ENCODE measurements around the gene SUOX. TPM values are rescaled to one million over a fixed set of nuclear protein-coding genes. Genes with fewer than 3 reads are reported as not detected.

Gene SUOX
- total and polyA plus RNA-seq, 2 experiments from 2014 or later: 25.6 to 30.2 TPM

DNA sequence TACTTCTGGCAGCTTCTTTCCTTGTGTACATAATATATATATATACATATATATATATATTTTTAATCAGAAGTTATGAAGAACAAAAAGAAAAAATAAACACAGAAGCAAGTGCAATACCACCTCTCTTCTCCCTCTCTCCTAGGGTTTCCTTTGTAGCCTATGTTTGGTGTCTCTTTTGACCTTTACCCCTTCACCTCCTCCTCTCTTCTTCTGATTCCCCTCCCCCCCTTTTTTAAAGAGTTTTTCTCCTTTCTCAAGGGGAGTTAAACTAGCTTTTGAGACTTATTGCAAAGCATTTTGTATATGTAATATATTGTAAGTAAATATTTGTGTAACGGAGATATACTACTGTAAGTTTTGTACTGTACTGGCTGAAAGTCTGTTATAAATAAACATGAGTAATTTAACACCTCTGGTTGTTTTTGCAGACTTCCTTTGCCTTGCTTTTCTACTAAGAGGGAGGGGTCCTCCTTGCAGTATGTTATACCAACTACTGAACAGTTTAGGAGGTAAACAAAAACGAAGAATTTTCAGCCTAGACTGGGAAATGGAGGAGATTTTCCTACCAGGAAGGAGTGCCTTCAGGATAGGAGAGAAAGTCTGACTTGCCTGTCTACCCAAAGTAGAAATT is 41.1 kb downstream of the SUOX start:
- Histone ChIP-seq H3K36me3 (replicated peaks; ENCODE audit: insufficient read depth, low read depth) (no peaks in the 10 kb centered on the region), H3K9me2 (replicated peaks; ENCODE audit: insufficient read depth) (no peaks in the 10 kb centered on the region), H2AFZ (no peak overlapping the region), H3K79me2 (peaks cover 12% of the 10 kb centered on the region), H3K4me1 (ENCODE audit: insufficient read depth) (peaks cover 9% of the 10 kb centered on the region), H3K4me3 (no peak overlapping the region), H3K27ac (no peak overlapping the region), H3K9me3 (ENCODE audit: low read depth) (no peaks in the 10 kb centered on the region), H3K4me2 (no peak overlapping the region), H3K27me3 (no peaks in the 10 kb centered on the region), H4K20me1 (ENCODE audit: insufficient read depth, poor library complexity, severe bottlenecking) (peaks cover 6% of the 10 kb centered on the region)
- TF ChIP-seq EZH2phosphoT487 (IDR thresholded peaks at IDR 0.05; ENCODE audit: low read depth, severe bottlenecking, unreplicated experiment) (no peak), EZH2 (IDR thresholded peaks at IDR 0.05; ENCODE audit: borderline replicate concordance) (no peak)
- TF ChIP-seq, protein P1, sequence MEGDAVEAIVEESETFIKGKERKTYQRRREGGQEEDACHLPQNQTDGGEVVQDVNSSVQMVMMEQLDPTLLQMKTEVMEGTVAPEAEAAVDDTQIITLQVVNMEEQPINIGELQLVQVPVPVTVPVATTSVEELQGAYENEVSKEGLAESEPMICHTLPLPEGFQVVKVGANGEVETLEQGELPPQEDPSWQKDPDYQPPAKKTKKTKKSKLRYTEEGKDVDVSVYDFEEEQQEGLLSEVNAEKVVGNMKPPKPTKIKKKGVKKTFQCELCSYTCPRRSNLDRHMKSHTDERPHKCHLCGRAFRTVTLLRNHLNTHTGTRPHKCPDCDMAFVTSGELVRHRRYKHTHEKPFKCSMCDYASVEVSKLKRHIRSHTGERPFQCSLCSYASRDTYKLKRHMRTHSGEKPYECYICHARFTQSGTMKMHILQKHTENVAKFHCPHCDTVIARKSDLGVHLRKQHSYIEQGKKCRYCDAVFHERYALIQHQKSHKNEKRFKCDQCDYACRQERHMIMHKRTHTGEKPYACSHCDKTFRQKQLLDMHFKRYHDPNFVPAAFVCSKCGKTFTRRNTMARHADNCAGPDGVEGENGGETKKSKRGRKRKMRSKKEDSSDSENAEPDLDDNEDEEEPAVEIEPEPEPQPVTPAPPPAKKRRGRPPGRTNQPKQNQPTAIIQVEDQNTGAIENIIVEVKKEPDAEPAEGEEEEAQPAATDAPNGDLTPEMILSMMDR (IDR thresholded peaks at IDR 0.05; ENCODE audit: poor library complexity): no peak
- no peak for DNase-seq (ENCODE audit: low spot score)
- WGBS (ENCODE audit: low lambda C conversion rate, missing lambda C conversion rate): 71% methylated on average over 2 of the region's 2 CpGs

- Histone ChIP-seq H3K79me2 (peaks cover 30% of the 10 kb centered on the region), H3K27me3 (no peaks in the 10 kb centered on the region), H3K9me2 (replicated peaks; ENCODE audit: insufficient read depth) (no peaks in the 10 kb centered on the region), H3K4me2 (no peak overlapping the region), H4K20me1 (ENCODE audit: insufficient read depth, poor library complexity, severe bottlenecking) (peaks cover 15% of the 10 kb centered on the region), H3K4me3 (no peak overlapping the region), H2AFZ (no peak overlapping the region), H3K4me1 (ENCODE audit: insufficient read depth) (peaks cover 14% of the 10 kb centered on the region), H3K36me3 (replicated peaks; ENCODE audit: insufficient read depth, low read depth) (no peaks in the 10 kb centered on the region), H3K27ac (peak overlapping the region; percentile 85), H3K9me3 (ENCODE audit: low read depth) (no peaks in the 10 kb centered on the region)
- TF ChIP-seq, protein P1 (IDR thresholded peaks at IDR 0.05; ENCODE audit: poor library complexity): no peak
- TF ChIP-seq EZH2phosphoT487 (IDR thresholded peaks at IDR 0.05; ENCODE audit: low read depth, severe bottlenecking, unreplicated experiment) (no peak), EZH2 (IDR thresholded peaks at IDR 0.05; ENCODE audit: borderline replicate concordance) (no peak)
- 89% methylated on average over 1 of the region's 1 CpG for WGBS (ENCODE audit: low lambda C conversion rate, missing lambda C conversion rate)
- no peak for DNase-seq (ENCODE audit: low spot score)
Measured at GRCh38 chr12:56040151-56040550, 43.1 kb downstream of the SUOX start.

DNA sequence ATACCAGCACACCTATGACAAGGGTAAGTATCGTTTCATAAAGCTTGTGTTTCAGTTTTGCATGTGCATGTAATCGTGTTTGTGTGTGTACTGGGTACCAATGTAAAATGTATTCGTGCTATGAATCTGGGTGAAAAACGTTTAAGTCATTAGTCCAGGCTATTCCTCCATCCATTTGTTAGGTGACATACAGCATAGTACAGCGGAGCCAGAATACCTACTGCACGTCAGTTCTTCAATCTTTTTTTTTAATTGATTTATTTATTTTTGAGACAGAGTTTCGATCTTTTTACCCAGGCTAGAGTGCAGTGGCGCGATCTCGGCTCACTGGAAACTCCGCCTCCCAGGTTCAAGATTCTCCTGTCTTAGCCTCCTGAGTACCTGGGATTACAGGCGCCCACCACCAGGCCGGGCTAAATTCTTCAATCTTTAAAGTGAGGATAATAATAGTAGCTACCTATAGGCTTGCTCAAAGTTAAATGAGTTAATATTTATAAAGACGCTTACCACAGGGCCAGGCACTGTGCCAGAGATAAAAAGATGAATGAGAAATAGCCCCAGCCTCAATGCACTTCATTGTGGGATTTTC is 44.0 kb downstream of the SUOX start:
- TF ChIP-seq EZH2phosphoT487 (IDR thresholded peaks at IDR 0.05; ENCODE audit: low read depth, severe bottlenecking, unreplicated experiment): no peak
- no peak for TF ChIP-seq EZH2 (IDR thresholded peaks at IDR 0.05; ENCODE audit: borderline replicate concordance)
- TF ChIP-seq, protein P1 (IDR thresholded peaks at IDR 0.05; ENCODE audit: poor library complexity): no peak
- Histone ChIP-seq H3K4me1 (ENCODE audit: insufficient read depth) (peaks cover 14% of the 10 kb centered on the region), H3K4me2 (peak overlapping the region; percentile 75), H2AFZ (peak overlapping the region; percentile 58), H3K27me3 (no peaks in the 10 kb centered on the region), H3K4me3 (peak overlapping the region; percentile 6), H3K79me2 (peaks cover 30% of the 10 kb centered on the region), H4K20me1 (ENCODE audit: insufficient read depth, poor library complexity, severe bottlenecking) (peaks cover 15% of the 10 kb centered on the region), H3K9me2 (replicated peaks; ENCODE audit: insufficient read depth) (no peaks in the 10 kb centered on the region), H3K27ac (peak overlapping the region; percentile 85), H3K9me3 (ENCODE audit: low read depth) (no peaks in the 10 kb centered on the region), H3K36me3 (replicated peaks; ENCODE audit: insufficient read depth, low read depth) (no peaks in the 10 kb centered on the region)
- 56% methylated on average over 14 of the region's 14 CpGs for WGBS (ENCODE audit: low lambda C conversion rate, missing lambda C conversion rate)
- DNase-seq (ENCODE audit: low spot score): no peak

All from hepatocyte (in vitro differentiated cells).